BLaER1 treated with 17β-estradiol and CSF1 and Interleukin-3, amounts not matched to agents 10 nM and 100 nM (cell line): ENCODE data around the gene C2CD4A.

Source experiments
- H3K27ac ChIP-seq, 11 experiments: shearing (Covaris generic); formaldehyde crosslinking; 2 replicates each; pipeline ENCODE4 v1.8.1; 2022
- H3K27me3 ChIP-seq, 11 experiments: shearing (Covaris generic); formaldehyde crosslinking; 2 replicates each; pipeline ENCODE4 v1.8.1; 2022
- H3K36me3 ChIP-seq, 11 experiments: shearing (Covaris generic); formaldehyde crosslinking; 2 replicates each; pipeline ENCODE4 v1.8.1; 2022
- H3K4me1 ChIP-seq, 10 experiments: shearing (Covaris generic); formaldehyde crosslinking; 2 replicates each; pipeline ENCODE4 v1.8.1; 2022
- H3K4me2 ChIP-seq, 11 experiments: shearing (Covaris generic); formaldehyde crosslinking; 2 replicates each; pipeline ENCODE4 v1.8.1; 2022
- H3K4me3 ChIP-seq, 10 experiments: shearing (Covaris generic); formaldehyde crosslinking; 2 replicates each; pipeline ENCODE4 v1.8.1; 2022
- H3K9ac ChIP-seq, 11 experiments: shearing (Covaris generic); formaldehyde crosslinking; 2 replicates each; pipeline ENCODE4 v1.8.1; 2022
- H3K9me3 ChIP-seq, 11 experiments: shearing (Covaris generic); formaldehyde crosslinking; replicated peaks in 1 of 11; 2 replicates each; pipeline ENCODE4 v1.8.1; 2022
- H4K20me1 ChIP-seq, 11 experiments: shearing (Covaris generic); formaldehyde crosslinking; 2 replicates each; pipeline ENCODE4 v1.8.1; 2022
- Cebpa-rat ChIP-seq, 11 experiments: shearing (Covaris generic); IDR thresholded peaks; 2 replicates each; pipeline ENCODE4 v1.8.1; 2022

The C2CD4A gene

DNA sequence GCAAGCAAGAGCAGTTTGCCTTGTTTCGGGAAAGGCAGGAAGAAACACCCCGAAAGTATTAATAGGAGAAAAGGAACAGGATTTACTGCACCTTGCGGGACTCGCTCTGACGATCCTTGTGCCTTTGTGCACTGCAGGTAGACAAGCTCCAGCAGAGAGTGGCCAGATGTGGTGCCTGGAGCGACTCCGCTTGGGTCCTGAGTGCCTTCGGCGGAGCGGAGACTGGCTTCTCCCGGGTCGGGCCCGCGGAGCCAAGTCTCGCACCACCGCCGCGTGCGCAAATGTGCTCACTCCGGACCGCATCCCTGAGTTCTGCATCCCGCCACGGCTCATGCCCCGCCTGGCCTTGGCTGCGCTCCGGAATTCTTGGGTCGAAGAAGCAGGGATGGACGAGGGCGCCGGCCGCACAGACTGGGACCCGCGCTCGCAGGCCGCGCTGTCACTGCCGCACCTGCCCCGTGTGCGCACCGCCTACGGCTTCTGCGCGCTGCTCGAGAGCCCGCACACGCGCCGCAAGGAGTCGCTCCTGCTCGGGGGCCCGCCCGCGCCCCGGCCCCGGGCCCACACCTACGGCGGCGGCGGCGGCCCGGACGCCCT lies 769 bp downstream of the C2CD4A start:
- peaks cover 18 to 40% (median 21%) of the 10 kb centered on the region in 10 experiments; a peak in 19 of 20 replicates for H3K4me1 ChIP-seq
- H3K4me3 ChIP-seq: peak overlapping the region; percentile 53 to 72 (median 62)
- peak overlapping the region in 1 of 11 experiments; percentile 72; a peak in 3 of 22 replicates for H3K27ac ChIP-seq

DNA sequence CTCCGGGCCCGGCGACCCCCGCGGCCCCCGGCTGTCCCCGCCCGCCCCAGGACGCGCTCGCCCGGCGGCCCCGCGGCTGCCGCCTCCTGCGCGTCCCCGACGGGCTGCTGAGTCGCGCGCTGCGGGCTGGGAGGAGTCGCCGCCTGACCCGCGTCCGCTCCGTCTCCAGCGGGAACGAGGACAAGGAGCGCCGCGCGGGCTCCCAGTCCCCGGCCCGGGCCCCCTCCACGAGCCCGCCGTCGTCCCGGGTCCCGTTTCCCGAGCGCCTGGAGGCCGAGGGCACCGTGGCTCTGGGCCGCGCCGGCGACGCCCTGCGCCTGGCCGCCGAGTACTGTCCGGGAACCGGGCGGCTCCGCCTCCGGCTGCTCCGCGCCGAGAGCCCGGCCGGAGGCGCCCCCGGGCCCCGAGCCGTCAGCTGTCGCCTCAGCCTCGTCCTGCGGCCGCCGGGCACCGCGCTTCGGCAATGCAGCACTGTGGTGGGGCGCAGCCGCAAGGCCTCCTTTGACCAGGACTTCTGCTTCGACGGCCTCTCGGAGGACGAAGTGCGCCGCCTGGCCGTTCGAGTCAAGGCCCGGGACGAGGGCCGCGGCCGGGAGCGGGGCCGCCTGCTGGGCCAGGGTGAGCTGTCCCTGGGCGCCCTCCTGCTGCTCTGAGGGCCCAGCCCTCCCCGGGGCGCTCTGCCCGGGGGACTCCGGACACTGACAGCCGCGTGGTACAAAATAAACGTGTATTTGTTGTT lies 1.5 kb downstream of the C2CD4A start:
- Histone ChIP-seq H4K20me1 (peaks cover 0 to 26% (median 13%) of the 10 kb centered on the region in 11 experiments; a peak in 13 of 22 replicates), H3K27me3 (peaks cover 54 to 80% (median 74%) of the 10 kb centered on the region in 11 experiments)

More for the DNA sequence above, 769 bp downstream of the C2CD4A start:
- Histone ChIP-seq H3K9ac (peak overlapping the region in 3 of 11 experiments; percentile 62 to 80 (median 79); a peak in 5 of 22 replicates), H3K9me3 (peaks cover 0 to 4% (median 0%) of the 10 kb centered on the region in 11 experiments; a peak in 1 of 22 replicates), H3K36me3 (no peaks in the 10 kb centered on the region), H3K4me2 (peak overlapping the region; percentile 82 to 94 (median 89)), H3K27me3 (peaks cover 55 to 84% (median 76%) of the 10 kb centered on the region in 11 experiments), H4K20me1 (peaks cover 0 to 26% (median 13%) of the 10 kb centered on the region in 11 experiments; a peak in 13 of 22 replicates)
- no peak for TF ChIP-seq Cebpa-rat (IDR thresholded peaks at IDR 0.05)

DNA sequence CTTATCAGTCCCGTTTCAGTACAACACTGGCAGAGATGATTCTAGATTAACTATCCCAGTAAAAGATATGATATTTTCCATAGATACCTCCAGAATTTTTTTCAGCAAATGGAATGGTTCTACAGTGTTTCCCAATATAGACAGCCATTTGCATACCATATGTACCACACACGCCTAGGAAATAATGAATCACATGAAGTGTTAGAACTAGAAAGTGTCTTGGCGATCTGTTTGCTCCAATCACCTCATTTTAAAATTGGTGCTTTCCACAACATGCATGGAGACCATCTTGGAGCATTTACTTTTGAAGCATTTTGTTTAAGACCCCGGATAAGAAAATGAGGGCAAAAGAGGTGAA lies 2.0 kb downstream of the C2CD4A start:
- H3K4me2 ChIP-seq: peak overlapping the region; percentile 82 to 94 (median 89)
- no peak for TF ChIP-seq Cebpa-rat (IDR thresholded peaks at IDR 0.05)
- H3K27ac ChIP-seq: peak overlapping the region in 2 of 11 experiments; percentile 22 to 72; a peak in 3 of 22 replicates
- no peaks in the 10 kb centered on the region for H3K36me3 ChIP-seq
- H4K20me1 ChIP-seq: peaks cover 0 to 26% (median 13%) of the 10 kb centered on the region in 11 experiments; a peak in 13 of 22 replicates
- H3K9ac ChIP-seq: peak overlapping the region in 4 of 11 experiments; percentile 43 to 80 (median 70); a peak in 4 of 22 replicates
- peaks cover 0 to 4% (median 0%) of the 10 kb centered on the region in 11 experiments; a peak in 1 of 22 replicates for H3K9me3 ChIP-seq
- H3K4me1 ChIP-seq: peaks cover 18 to 40% (median 21%) of the 10 kb centered on the region in 10 experiments; a peak in 19 of 20 replicates
- peak overlapping the region in 9 of 10 experiments; percentile 53 to 72 (median 61); a peak in 17 of 20 replicates for H3K4me3 ChIP-seq
- peaks cover 52 to 74% (median 68%) of the 10 kb centered on the region in 11 experiments for H3K27me3 ChIP-seq

More for the DNA sequence above, 1.5 kb downstream of the C2CD4A start:
- no peaks in the 10 kb centered on the region for H3K36me3 ChIP-seq
- peak overlapping the region; percentile 82 to 94 (median 89) for H3K4me2 ChIP-seq
- peaks cover 0 to 4% (median 0%) of the 10 kb centered on the region in 11 experiments; a peak in 1 of 22 replicates for H3K9me3 ChIP-seq
- H3K4me3 ChIP-seq: peak overlapping the region; percentile 53 to 72 (median 62)
- peak overlapping the region in 9 of 11 experiments; percentile 39 to 80 (median 50); a peak in 13 of 22 replicates for H3K9ac ChIP-seq
- H3K27ac ChIP-seq: peak overlapping the region in 3 of 11 experiments; percentile 22 to 72 (median 51); a peak in 5 of 22 replicates
- peaks cover 18 to 40% (median 21%) of the 10 kb centered on the region in 10 experiments; a peak in 19 of 20 replicates for H3K4me1 ChIP-seq
- TF ChIP-seq Cebpa-rat (IDR thresholded peaks at IDR 0.05): no peak

DNA sequence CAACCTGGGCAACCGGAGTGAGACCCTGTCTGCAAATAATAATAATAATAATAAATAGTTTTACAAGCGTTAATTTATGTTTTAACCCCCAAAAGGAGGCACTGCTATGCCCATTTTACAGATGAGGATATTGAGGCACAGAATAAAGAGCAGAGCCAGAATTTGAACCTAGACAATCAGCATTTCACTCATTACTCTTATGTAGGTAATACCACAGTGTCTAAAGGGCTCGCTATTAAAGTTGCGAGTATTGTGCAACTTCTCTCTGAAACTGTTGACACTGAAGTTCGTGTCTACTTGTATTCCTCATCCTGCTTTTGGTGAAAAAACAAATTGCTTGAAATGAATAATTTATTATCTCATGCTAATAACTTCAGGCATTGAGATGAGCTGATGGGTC lies 2.8 kb downstream of the C2CD4A start:
- H3K27me3 ChIP-seq: peaks cover 52 to 67% (median 61%) of the 10 kb centered on the region in 11 experiments

DNA sequence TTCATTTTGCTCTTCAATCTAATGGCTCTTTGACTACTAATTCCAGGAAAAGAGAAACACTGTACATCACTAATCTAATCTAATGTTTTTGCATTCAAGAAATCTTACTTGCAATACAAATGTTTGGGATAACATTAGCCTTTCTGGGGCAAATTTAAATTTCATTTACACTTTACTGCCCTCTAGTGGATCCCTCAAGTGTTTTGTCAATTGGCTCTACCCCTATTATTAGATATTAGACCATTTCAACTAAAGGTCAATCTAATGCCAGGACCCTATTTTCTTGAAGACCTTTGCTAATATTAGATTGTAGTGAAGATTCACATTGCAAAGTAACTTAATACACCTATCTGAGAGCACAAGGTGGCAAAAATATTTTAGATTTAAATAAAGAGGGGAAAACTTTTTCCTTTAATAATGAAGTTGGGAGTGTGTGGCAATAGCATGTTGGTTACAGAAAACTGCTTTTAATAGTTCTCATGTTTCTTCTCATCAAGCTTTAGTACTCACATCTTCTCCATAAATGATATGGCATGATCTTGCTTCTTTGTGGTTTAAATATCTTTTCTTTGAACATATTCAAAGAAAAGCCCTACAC lies 5.0 kb downstream of the C2CD4A start:
- Histone ChIP-seq H3K27ac (no peak overlapping the region), H3K9me3 (peaks cover 0 to 4% (median 0%) of the 10 kb centered on the region in 11 experiments; a peak in 1 of 22 replicates), H3K4me3 (no peak overlapping the region), H3K36me3 (no peaks in the 10 kb centered on the region), H3K9ac (no peak overlapping the region), H3K27me3 (peaks cover 35 to 44% (median 39%) of the 10 kb centered on the region in 11 experiments), H3K4me2 (no peak overlapping the region), H4K20me1 (peaks cover 0 to 23% (median 10%) of the 10 kb centered on the region in 11 experiments; a peak in 13 of 22 replicates), H3K4me1 (peaks cover 15 to 29% (median 17%) of the 10 kb centered on the region in 10 experiments; a peak in 19 of 20 replicates)
- no peak for TF ChIP-seq Cebpa-rat (IDR thresholded peaks at IDR 0.05)

More for the DNA sequence above, 2.8 kb downstream of the C2CD4A start:
- TF ChIP-seq Cebpa-rat (IDR thresholded peaks at IDR 0.05): peak in 3 of 11 experiments; percentile 38 to 61 (median 50); a peak in 4 of 22 replicates
- H4K20me1 ChIP-seq: peaks cover 0 to 26% (median 13%) of the 10 kb centered on the region in 11 experiments; a peak in 13 of 22 replicates
- peak overlapping the region in 1 of 10 experiments; percentile 65; a peak in 1 of 20 replicates for H3K4me3 ChIP-seq
- H3K4me2 ChIP-seq: peak overlapping the region in 2 of 11 experiments; percentile 84 to 94; a peak in 4 of 22 replicates
- H3K36me3 ChIP-seq: no peaks in the 10 kb centered on the region
- H3K9me3 ChIP-seq: peaks cover 0 to 4% (median 0%) of the 10 kb centered on the region in 11 experiments; a peak in 1 of 22 replicates
- no peak overlapping the region for H3K9ac ChIP-seq
- no peak overlapping the region for H3K27ac ChIP-seq
- H3K4me1 ChIP-seq: peaks cover 18 to 40% (median 21%) of the 10 kb centered on the region in 10 experiments; a peak in 19 of 20 replicates

DNA sequence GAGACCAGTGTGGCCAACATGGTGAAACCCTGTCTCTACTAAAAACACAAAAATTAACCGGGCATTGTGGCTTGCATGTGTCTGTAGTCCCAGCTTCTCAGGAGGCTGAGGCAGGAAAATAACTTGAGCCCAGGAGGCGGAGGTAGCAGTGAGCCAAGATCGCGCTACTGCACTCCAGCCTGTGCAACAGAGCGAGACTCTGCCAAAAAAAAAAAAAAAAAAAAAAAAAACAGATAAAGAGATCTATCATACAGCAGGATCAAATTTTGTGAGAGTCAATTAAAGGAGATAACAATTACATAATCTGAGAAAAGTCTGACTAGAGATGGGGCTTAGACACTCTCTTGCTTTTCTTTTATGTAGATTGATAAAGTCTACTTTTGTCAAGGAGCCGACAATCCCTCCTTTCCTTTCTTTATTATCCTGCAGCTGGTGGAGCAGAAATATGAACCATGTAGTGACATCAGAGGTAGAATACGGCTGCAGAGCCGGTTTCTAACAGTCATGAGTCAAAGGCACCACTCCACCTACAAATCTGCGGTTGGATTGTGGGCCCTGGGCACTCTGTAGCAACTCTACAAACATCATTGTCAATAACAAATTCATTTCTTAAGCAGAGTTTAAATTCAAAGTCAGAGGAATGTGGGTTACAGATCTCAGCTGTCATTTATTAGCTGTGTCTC lies 9.0 kb downstream of the C2CD4A start:
- Histone ChIP-seq H4K20me1 (no peaks in the 10 kb centered on the region), H3K4me1 (peaks cover 0 to 10% (median 0%) of the 10 kb centered on the region in 10 experiments; a peak in 1 of 20 replicates), H3K4me3 (no peak overlapping the region), H3K36me3 (no peaks in the 10 kb centered on the region), H3K27ac (no peak overlapping the region), H3K27me3 (peaks cover 0 to 5% (median 0%) of the 10 kb centered on the region in 11 experiments; a peak in 1 of 22 replicates), H3K4me2 (no peak overlapping the region), H3K9ac (no peak overlapping the region), H3K9me3 (0 out of 22 replicates have a peak, but pooled peaks cover 0 to 13% (median 0%) of the 10 kb centered on the region in 11 experiments)
- no peak for TF ChIP-seq Cebpa-rat (IDR thresholded peaks at IDR 0.05)

DNA sequence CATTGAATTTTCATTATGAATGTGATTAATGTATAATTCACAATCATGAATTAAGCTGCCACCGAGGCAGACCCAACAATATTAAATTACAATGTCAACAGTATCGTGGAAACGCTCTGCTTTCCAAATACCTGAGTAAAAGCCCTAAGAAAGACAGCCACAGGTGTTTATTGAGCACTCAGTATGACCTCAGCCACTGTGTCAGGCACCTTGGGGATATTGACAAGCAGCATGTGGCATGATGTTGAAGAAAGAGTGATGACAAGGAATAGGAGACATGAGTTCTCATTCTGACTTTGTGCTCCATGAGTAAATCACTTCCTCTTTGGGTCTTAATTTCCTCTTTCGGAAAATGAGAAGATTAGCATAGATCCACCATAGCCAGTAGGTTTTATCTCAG lies 12.8 kb downstream of the C2CD4A start:
- Histone ChIP-seq H3K36me3 (no peaks in the 10 kb centered on the region), H3K4me2 (peak overlapping the region in 2 of 11 experiments; percentile 19 to 30; a peak in 2 of 22 replicates), H3K4me3 (no peak overlapping the region), H3K27me3 (no peaks in the 10 kb centered on the region), H3K9ac (no peak overlapping the region), H3K4me1 (peaks cover 0 to 10% (median 0%) of the 10 kb centered on the region in 10 experiments; a peak in 1 of 20 replicates), H4K20me1 (no peaks in the 10 kb centered on the region), H3K27ac (no peak overlapping the region), H3K9me3 (peaks cover 12 to 23% (median 15%) of the 10 kb centered on the region in 11 experiments; a peak in 19 of 22 replicates)
- no peak for TF ChIP-seq Cebpa-rat (IDR thresholded peaks at IDR 0.05)
